NT2/D1 (cell line): ENCODE results near the gene ABHD13.
"Not testable (repeated sequence)": the region's sequence is repeated elsewhere in the genome, so short reads cannot be mapped to it uniquely, and the experiment has no call there.

Experiments used
- DNase-seq: peaks from one replicate; pipeline ENCODE4 v3.0.0-alpha.2; 2011; ENCODE audit warnings: low read depth, low spot score
- H3K27me3 ChIP-seq: 2 replicates; pipeline ENCODE4 v1.6.0; 2011; ENCODE audit warnings: mild to moderate bottlenecking; ENCODE audit not compliant: insufficient read length, insufficient read depth
- H3K36me3 ChIP-seq: 2 replicates; pipeline ENCODE4 v1.6.1; 2011; ENCODE audit warnings: mild to moderate bottlenecking, low read length, mixed read lengths; ENCODE audit not compliant: insufficient read depth, insufficient read length
- H3K4me1 ChIP-seq: 2 replicates; pipeline ENCODE4 v1.5.1; 2011; ENCODE audit not compliant: insufficient read depth, insufficient read length
- H3K4me3 ChIP-seq: 2 replicates; pipeline ENCODE4 v1.5.1; 2011; ENCODE audit warnings: low read depth; ENCODE audit not compliant: insufficient read length
- H3K9ac ChIP-seq: 2 replicates; pipeline ENCODE4 v1.6.0; 2011; ENCODE audit warnings: low read depth; ENCODE audit not compliant: insufficient read length
- H3K9me3 ChIP-seq: 2 replicates; pipeline ENCODE4 v1.5.1; 2011; ENCODE audit warnings: mild to moderate bottlenecking, low read length; ENCODE audit not compliant: insufficient read depth
- SUZ12 ChIP-seq: IDR thresholded peaks from 2 replicates; pipeline ENCODE4 v1.6.1; 2011; ENCODE audit not compliant: insufficient read length, insufficient read depth; ENCODE audit errors: extremely low read depth
- YY1 ChIP-seq: IDR thresholded peaks from 2 replicates; pipeline ENCODE4 v1.6.1; 2011; ENCODE audit not compliant: insufficient read length, insufficient read depth
- ZNF274 ChIP-seq: IDR thresholded peaks from 2 replicates; pipeline ENCODE4 v1.6.1; 2011; ENCODE audit warnings: mild to moderate bottlenecking, low read depth, low read length

The ABHD13 gene

GRCh38 chr13:108263621-108264355, 45.6 kb downstream of the ABHD13 start:
- H3K36me3 ChIP-seq = no peaks in the 10 kb centered on the region
- H3K9me3 ChIP-seq = no peaks in the 10 kb centered on the region
- H3K27me3 ChIP-seq = no peaks in the 10 kb centered on the region
- TF ChIP-seq YY1 (no peak), ZNF274 (no peak), SUZ12 (no peak)
- no peaks in the 10 kb centered on the region for H3K4me1 ChIP-seq
- no peak overlapping the region for H3K4me3 ChIP-seq
- no peak for DNase-seq
- no peak overlapping the region for H3K9ac ChIP-seq

DNA sequence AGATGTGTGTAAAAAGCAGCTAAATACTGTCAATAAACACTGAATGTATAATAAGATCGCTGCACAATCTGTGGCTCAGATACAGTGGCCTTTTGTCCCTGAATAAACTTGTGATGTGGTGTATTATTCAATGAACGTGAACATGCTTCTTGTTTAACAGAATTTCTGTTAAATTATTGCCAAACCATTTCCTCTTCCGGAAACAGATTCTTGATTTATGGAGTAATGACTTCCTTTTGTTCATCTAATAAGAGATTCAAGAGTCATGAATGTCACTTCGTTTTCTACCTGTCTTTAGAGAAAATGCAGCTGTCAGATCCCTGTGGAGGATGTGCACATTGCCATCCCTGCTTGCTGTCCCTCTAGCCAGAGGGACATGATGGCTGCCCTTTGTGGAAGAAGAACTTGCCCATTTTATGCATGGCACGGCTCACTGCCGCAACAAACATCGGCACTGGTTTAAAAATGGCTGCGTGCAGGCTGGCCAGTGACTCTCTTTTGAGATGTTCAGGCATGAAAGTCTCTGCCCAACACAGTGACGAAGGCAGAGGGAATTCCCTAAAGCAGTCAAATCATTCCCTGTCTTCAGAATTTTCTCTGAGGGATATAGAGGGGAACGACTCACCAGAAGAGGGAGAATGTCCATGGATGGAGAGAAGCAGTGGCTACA, 48.3 kb downstream of the ABHD13 start:
- H3K4me3 ChIP-seq = no peak overlapping the region
- no peaks in the 10 kb centered on the region for H3K4me1 ChIP-seq

GRCh38 chr13:108267347-108267746, 49.2 kb downstream of the ABHD13 start:
- H3K36me3 ChIP-seq = no peaks in the 10 kb centered on the region
- H3K27me3 ChIP-seq = no peaks in the 10 kb centered on the region
- no peak for TF ChIP-seq SUZ12
- DNase-seq = no peak
- no peak overlapping the region for H3K4me3 ChIP-seq
- no peaks in the 10 kb centered on the region for H3K9me3 ChIP-seq
- H3K9ac ChIP-seq = no peak overlapping the region
- H3K4me1 ChIP-seq = no peaks in the 10 kb centered on the region

More for the DNA sequence above, 48.3 kb downstream of the ABHD13 start:
- no peaks in the 10 kb centered on the region for H3K27me3 ChIP-seq
- no peak overlapping the region for H3K9ac ChIP-seq
- no peak for TF ChIP-seq YY1
- no peak for TF ChIP-seq ZNF274
- no peak for TF ChIP-seq SUZ12
- no peaks in the 10 kb centered on the region for H3K36me3 ChIP-seq
- no peak for DNase-seq
- H3K9me3 ChIP-seq = no peaks in the 10 kb centered on the region

GRCh38 chr13:108267855-108268254, 49.7 kb downstream of the ABHD13 start:
- not testable (repeated sequence) for H3K4me1 ChIP-seq, H3K36me3 ChIP-seq, H3K27me3 ChIP-seq, H3K4me3 ChIP-seq, H3K9ac ChIP-seq, H3K9me3 ChIP-seq, DNase-seq

- no peak for DNase-seq
- Histone ChIP-seq H3K36me3 (no peaks in the 10 kb centered on the region), H3K4me3 (no peak overlapping the region), H3K9ac (no peak overlapping the region), H3K27me3 (no peaks in the 10 kb centered on the region), H3K9me3 (no peaks in the 10 kb centered on the region), H3K4me1 (no peaks in the 10 kb centered on the region)
- TF ChIP-seq SUZ12 = no peak
- no peak for TF ChIP-seq ZNF274
- no peak for TF ChIP-seq YY1
These were observed 50.4 kb downstream of the ABHD13 start for GRCh38 chr13:108268466-108269112.

DNA sequence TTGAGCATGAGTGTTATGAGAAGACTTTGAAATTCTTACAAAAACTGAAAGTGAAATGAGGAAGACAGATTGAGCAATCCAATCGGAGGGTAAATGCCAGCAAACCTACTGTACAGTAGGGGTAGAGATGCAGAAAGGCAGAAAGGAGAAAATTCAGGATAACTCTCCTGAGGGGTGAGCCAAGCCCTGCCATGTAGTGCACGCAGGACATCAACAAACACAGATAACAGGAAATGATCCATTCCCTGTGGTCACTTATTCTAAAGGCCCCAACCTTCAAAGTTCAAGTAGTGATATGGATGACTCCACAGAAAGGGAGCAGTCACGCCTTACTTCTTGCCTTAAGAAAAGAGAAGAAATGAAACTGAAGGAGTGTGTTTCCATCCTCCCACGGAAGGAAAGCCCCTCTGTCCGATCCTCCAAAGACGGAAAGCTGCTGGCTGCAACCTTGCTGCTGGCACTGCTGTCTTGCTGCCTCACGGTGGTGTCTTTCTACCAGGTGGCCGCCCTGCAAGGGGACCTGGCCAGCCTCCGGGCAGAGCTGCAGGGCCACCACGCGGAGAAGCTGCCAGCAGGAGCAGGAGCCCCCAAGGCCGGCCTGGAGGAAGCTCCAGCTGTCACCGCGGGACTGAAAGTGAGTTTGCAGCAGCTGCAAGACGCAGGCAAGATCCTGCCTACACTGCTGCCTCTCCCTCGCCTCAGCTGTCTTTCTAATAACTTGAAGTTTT, 51.6 kb downstream of the ABHD13 start, which contains the start of gene TNFSF13B:
TNFSF13B (plus strand) TSS at position 118 of the 728 bp plus-strand sequence; CDS start at position 296, 178 bp downstream.
- no peak for DNase-seq
- Histone ChIP-seq H3K36me3 (no peaks in the 10 kb centered on the region), H3K9me3 (no peaks in the 10 kb centered on the region), H3K4me3 (no peak within 1 kb of the TSS), H3K4me1 (no peaks in the 10 kb centered on the region), H3K27me3 (no peaks in the 10 kb centered on the region), H3K9ac (no peak within 1 kb of the TSS)
- no peak for TF ChIP-seq ZNF274

DNA sequence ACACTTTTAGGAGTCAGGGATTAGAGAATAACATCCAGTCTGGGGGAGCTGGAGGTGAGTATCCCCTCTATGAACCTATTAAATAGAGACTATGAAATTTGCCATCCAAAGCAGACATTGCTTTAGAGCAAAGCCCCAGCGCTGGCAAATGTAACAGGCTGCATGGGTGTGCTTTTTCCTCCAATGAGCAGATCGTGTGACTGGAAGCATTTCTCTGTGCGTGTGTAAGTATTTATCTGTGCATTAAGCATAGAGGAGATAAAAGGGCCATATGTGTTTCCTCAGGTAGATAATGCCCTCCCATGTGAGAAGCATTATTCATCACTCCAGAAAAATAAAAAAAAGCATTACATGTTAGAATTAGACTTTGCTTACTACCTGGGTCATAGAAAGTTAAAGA, 52.2 kb downstream of the ABHD13 start:
- Histone ChIP-seq H3K4me1 (no peaks in the 10 kb centered on the region), H3K9ac (no peak overlapping the region), H3K4me3 (no peak overlapping the region), H3K27me3 (no peaks in the 10 kb centered on the region), H3K36me3 (no peaks in the 10 kb centered on the region), H3K9me3 (no peaks in the 10 kb centered on the region)
- DNase-seq = no peak
- TF ChIP-seq ZNF274 (no peak), YY1 (no peak), SUZ12 (no peak)
